Mesothelial cell of epicardium (in vitro differentiated cells): Measurements from ENCODE around the gene PIGU. TPM values are rescaled to one million over a fixed set of nuclear protein-coding genes. Genes with fewer than 3 reads are reported as not detected.

Experiments
- DNase-seq, 2 experiments: peaks; one replicate each; pipeline ENCODE4 v3.0.0; 2021; ENCODE audit warnings: low spot score in 2 of 2; ENCODE audit not compliant: unreplicated experiment in 2 of 2
- H3K27ac Mint-ChIP-seq: 2 replicates; pipeline ENCODE4 v1.8.0; 2021; ENCODE audit warnings: mixed read lengths
- H3K27me3 Mint-ChIP-seq: 2 replicates; pipeline ENCODE4 v1.8.0; 2021; ENCODE audit warnings: low read depth, mixed read lengths
- H3K36me3 Mint-ChIP-seq: 2 replicates; pipeline ENCODE4 v1.8.0; 2021; ENCODE audit warnings: mixed read lengths
- H3K4me1 Mint-ChIP-seq: 2 replicates; pipeline ENCODE4 v1.8.0; 2021; ENCODE audit warnings: mixed read lengths
- H3K4me3 Mint-ChIP-seq: 2 replicates; pipeline ENCODE4 v1.8.0; 2021; ENCODE audit warnings: mild to moderate bottlenecking, moderate library complexity, mixed read lengths
- H3K9me3 Mint-ChIP-seq: 2 replicates; pipeline ENCODE4 v1.8.0; 2021; ENCODE audit warnings: mixed read lengths
- CTCF ChIP-seq: fragments of 200-600 bp; sonication (generic); IDR thresholded peaks from one replicate; pipeline ENCODE4 v1.5.0; 2021; ENCODE audit warnings: antibody characterized with exemption; ENCODE audit not compliant: unreplicated experiment
- total RNA-seq: library from RNA; stranded (reverse); gene quantifications from 3 replicates; pipeline ENCODE4 v1.2.1, GENCODE V29; 2021

The PIGU gene
- total RNA-seq, 1 donor from 2014 or later, result 32.6 TPM

- peaks cover 8% of the 10 kb centered on the region for H3K4me1 Mint-ChIP-seq
- peaks cover 10% of the 10 kb centered on the region for H3K36me3 Mint-ChIP-seq
- no peaks in the 10 kb centered on the region for H3K9me3 Mint-ChIP-seq
- H3K4me3 Mint-ChIP-seq, result no peak overlapping the region
- H3K27me3 Mint-ChIP-seq, result no peaks in the 10 kb centered on the region
- TF ChIP-seq CTCF, result no peak
- no peak overlapping the region for H3K27ac Mint-ChIP-seq
- no peak for DNase-seq
These were observed 108.7 kb downstream of the PIGU start for GRCh38 chr20:34567892-34568865.

GRCh38 chr20:34566978-34567891, 109.7 kb downstream of the PIGU start:
- H3K27ac Mint-ChIP-seq, result no peak overlapping the region
- peaks cover 10% of the 10 kb centered on the region for H3K36me3 Mint-ChIP-seq
- no peak overlapping the region for H3K4me3 Mint-ChIP-seq
- H3K4me1 Mint-ChIP-seq, result peaks cover 8% of the 10 kb centered on the region
- no peaks in the 10 kb centered on the region for H3K27me3 Mint-ChIP-seq
- H3K9me3 Mint-ChIP-seq, result no peaks in the 10 kb centered on the region
- no peak for DNase-seq
- TF ChIP-seq CTCF, result no peak

GRCh38 chr20:34564833-34565232, 112.1 kb downstream of the PIGU start:
- H3K9me3 Mint-ChIP-seq, result no peaks in the 10 kb centered on the region
- peaks cover 6% of the 10 kb centered on the region for H3K36me3 Mint-ChIP-seq
- no peak overlapping the region for H3K4me3 Mint-ChIP-seq
- H3K4me1 Mint-ChIP-seq, result no peaks in the 10 kb centered on the region
- no peak overlapping the region for H3K27ac Mint-ChIP-seq
- no peak for DNase-seq
- no peaks in the 10 kb centered on the region for H3K27me3 Mint-ChIP-seq
- TF ChIP-seq CTCF, result no peak

- no peaks in the 10 kb centered on the region for H3K9me3 Mint-ChIP-seq
- H3K4me3 Mint-ChIP-seq, result no peak overlapping the region
- peaks cover 4% of the 10 kb centered on the region for H3K36me3 Mint-ChIP-seq
- H3K4me1 Mint-ChIP-seq, result peaks cover 7% of the 10 kb centered on the region
- H3K27me3 Mint-ChIP-seq, result no peaks in the 10 kb centered on the region
- no peak for TF ChIP-seq CTCF
- DNase-seq, result no peak
- no peak overlapping the region for H3K27ac Mint-ChIP-seq
These were observed 114.3 kb downstream of the PIGU start for GRCh38 chr20:34562641-34563040.

GRCh38 chr20:34561661-34562060, 115.2 kb downstream of the PIGU start:
- Mint-ChIP-seq H3K36me3 (peaks cover 1% of the 10 kb centered on the region), H3K4me1 (peaks cover 11% of the 10 kb centered on the region), H3K4me3 (no peak overlapping the region), H3K27me3 (no peaks in the 10 kb centered on the region), H3K9me3 (no peaks in the 10 kb centered on the region), H3K27ac (peak overlapping the region; percentile 11)
- no peak for DNase-seq
- no peak for TF ChIP-seq CTCF
